ENCODE measurements around the gene FREM2. TPM values are rescaled to one million over a fixed set of nuclear protein-coding genes. Genes with fewer than 3 reads are reported as not detected.

FREM2 gene
- total RNA-seq, 4 donors from 2014 or later = 10.8 to 18.0 (median 12.7) TPM

- TF ChIP-seq EP300 (IDR thresholded peaks at IDR 0.05) (no peak), POLR2A (IDR thresholded peaks at IDR 0.05) (no peak), CTCF (IDR thresholded peaks at IDR 0.05) (no peak)
- no peak overlapping the region for H3K4me3 ChIP-seq
- H3K27ac ChIP-seq = no peak overlapping the region
- DNase-seq (ENCODE audit: low spot score in 2 of 2) = no peak
- no peaks in the 10 kb centered on the region for H3K9me3 ChIP-seq
- H3K27me3 ChIP-seq = no peaks in the 10 kb centered on the region
- no peaks in the 10 kb centered on the region for H3K4me1 ChIP-seq
- WGBS, 2 donors = 79 to 83% methylated on average over 1 of the region's 1 CpG
- H3K36me3 ChIP-seq = no peaks in the 10 kb centered on the region
Observed at GRCh38 chr13:38905861-38906260, 219.0 kb downstream of the FREM2 start.

- TF ChIP-seq POLR2A (IDR thresholded peaks at IDR 0.05) (no peak), EP300 (IDR thresholded peaks at IDR 0.05) (no peak)
- Histone ChIP-seq H3K27ac (no peak overlapping the region), H3K4me3 (no peak overlapping the region), H3K4me1 (no peaks in the 10 kb centered on the region), H3K9me3 (no peaks in the 10 kb centered on the region), H3K27me3 (no peaks in the 10 kb centered on the region), H3K36me3 (no peaks in the 10 kb centered on the region)
- 83 to 91% methylated on average over 2 of the region's 2 CpGs for WGBS, 2 donors
- no peak for DNase-seq (ENCODE audit: low spot score in 2 of 2)
Observed at GRCh38 chr13:38908574-38908973, 221.7 kb downstream of the FREM2 start.

- H3K4me3 ChIP-seq = no peak overlapping the region
- WGBS, 2 donors = 88 to 92% methylated on average over 6 of the region's 6 CpGs
- TF ChIP-seq EP300 (IDR thresholded peaks at IDR 0.05) = no peak
- TF ChIP-seq CTCF (IDR thresholded peaks at IDR 0.05) = no peak
- TF ChIP-seq POLR2A (IDR thresholded peaks at IDR 0.05) = no peak
Observed at GRCh38 chr13:38914070-38914469, 227.2 kb downstream of the FREM2 start.

GRCh38 chr13:38921081-38921480 is 234.2 kb downstream of the FREM2 start:
- no peak for DNase-seq (ENCODE audit: low spot score in 2 of 2)
- 6 to 81% methylated on average over 1 to 2 of the region's 2 CpGs for WGBS, 2 donors
- peaks cover 0 to 3% of the 10 kb centered on the region in 2 donors for H3K27me3 ChIP-seq
- no peaks in the 10 kb centered on the region for H3K36me3 ChIP-seq
- no peaks in the 10 kb centered on the region for H3K4me1 ChIP-seq
- no peak overlapping the region for H3K27ac ChIP-seq
- H3K9me3 ChIP-seq = no peaks in the 10 kb centered on the region
- H3K4me3 ChIP-seq = no peak overlapping the region
- TF ChIP-seq CTCF (IDR thresholded peaks at IDR 0.05) (no peak), POLR2A (IDR thresholded peaks at IDR 0.05) (no peak), EP300 (IDR thresholded peaks at IDR 0.05) (no peak)

More at GRCh38 chr13:38914070-38914469, 227.2 kb downstream of the FREM2 start:
- Histone ChIP-seq H3K27ac (no peak overlapping the region), H3K27me3 (no peaks in the 10 kb centered on the region), H3K4me1 (no peaks in the 10 kb centered on the region), H3K36me3 (no peaks in the 10 kb centered on the region), H3K9me3 (no peaks in the 10 kb centered on the region)
- DNase-seq (ENCODE audit: low spot score in 2 of 2) = no peak

GRCh38 chr13:38922170-38922569 is 235.3 kb downstream of the FREM2 start:
- H3K27me3 ChIP-seq = peaks cover 0 to 3% of the 10 kb centered on the region in 2 donors
- 91 to 92% methylated on average over 1 of the region's 1 CpG for WGBS, 2 donors
- H3K4me1 ChIP-seq = no peaks in the 10 kb centered on the region
- H3K9me3 ChIP-seq = no peaks in the 10 kb centered on the region
- H3K27ac ChIP-seq = no peak overlapping the region
- no peaks in the 10 kb centered on the region for H3K36me3 ChIP-seq
- no peak overlapping the region for H3K4me3 ChIP-seq
- no peak for DNase-seq (ENCODE audit: low spot score in 2 of 2)
- TF ChIP-seq EP300 (IDR thresholded peaks at IDR 0.05) = no peak
- TF ChIP-seq POLR2A (IDR thresholded peaks at IDR 0.05) = no peak
- TF ChIP-seq CTCF (IDR thresholded peaks at IDR 0.05) = no peak

GRCh38 chr13:38933786-38934185 is 246.9 kb downstream of the FREM2 start:
- Histone ChIP-seq H3K9me3 (no peaks in the 10 kb centered on the region), H3K36me3 (no peaks in the 10 kb centered on the region), H3K4me3 (no peak overlapping the region), H3K27ac (no peak overlapping the region), H3K4me1 (no peaks in the 10 kb centered on the region), H3K27me3 (no peaks in the 10 kb centered on the region)
- DNase-seq (ENCODE audit: low spot score in 2 of 2) = no peak
- TF ChIP-seq POLR2A (IDR thresholded peaks at IDR 0.05) (no peak), CTCF (IDR thresholded peaks at IDR 0.05) (no peak), EP300 (IDR thresholded peaks at IDR 0.05) (no peak)
